GM19452 (cell line): ENCODE results near the gene MXRA7.
"Not testable (repeated sequence)": the region's sequence is repeated elsewhere in the genome, so short reads cannot be mapped to it uniquely, and the experiment has no call there.

Experiments
- ATAC-seq: cut with Tn5 transposase; IDR thresholded peaks from one replicate; pipeline ENCODE4 v1.9.1; 2021; ENCODE audit not compliant: unreplicated experiment

Gene MXRA7

GRCh38 chr17:76657505-76658241 is 53.1 kb downstream of the MXRA7 start:
- no peak for ATAC-seq

GRCh38 chr17:76654408-76654807 is 56.4 kb downstream of the MXRA7 start:
- no peak for ATAC-seq

- no peak for ATAC-seq
Observed at GRCh38 chr17:76650504-76650903, 60.3 kb downstream of the MXRA7 start.

GRCh38 chr17:76646712-76647111 is 64.1 kb downstream of the MXRA7 start:
- ATAC-seq: no peak

- ATAC-seq: no peak
Observed at GRCh38 chr17:76645481-76645880, 65.3 kb downstream of the MXRA7 start.

- ATAC-seq: no peak
Observed at GRCh38 chr17:76644995-76645394, 65.8 kb downstream of the MXRA7 start.

- ATAC-seq: no peak
Observed at GRCh38 chr17:76643553-76644148, 67.1 kb downstream of the MXRA7 start, which contains the start of gene ST6GALNAC1. Gene ST6GALNAC1, minus strand, starts transcription at chr17:76643757. Its CDS starts 119 bp downstream, at chr17:76643638.

- no peak for ATAC-seq
Observed at GRCh38 chr17:76642994-76643393, 67.8 kb downstream of the MXRA7 start.

- no peak for ATAC-seq
Observed at GRCh38 chr17:76642032-76642561, 68.7 kb downstream of the MXRA7 start.

- no peak for ATAC-seq
Observed at GRCh38 chr17:76641501-76641900, 69.3 kb downstream of the MXRA7 start.

GRCh38 chr17:76640550-76641380 is 70.0 kb downstream of the MXRA7 start:
- ATAC-seq: no peak

GRCh38 chr17:76638263-76638662 is 72.5 kb downstream of the MXRA7 start:
- no peak for ATAC-seq

- ATAC-seq: not testable (repeated sequence)
Observed at GRCh38 chr17:76636486-76637206, 74.1 kb downstream of the MXRA7 start.

- no peak for ATAC-seq
Observed at GRCh38 chr17:76635659-76636360, 75.0 kb downstream of the MXRA7 start.

GRCh38 chr17:76635039-76635438 is 75.7 kb downstream of the MXRA7 start:
- no peak for ATAC-seq

- no peak for ATAC-seq
Observed at GRCh38 chr17:76633628-76634328, 77.0 kb downstream of the MXRA7 start.

- ATAC-seq: no peak
Observed at GRCh38 chr17:76631821-76632565, 78.8 kb downstream of the MXRA7 start.

GRCh38 chr17:76630151-76630550 is 80.6 kb downstream of the MXRA7 start:
- no peak for ATAC-seq
